ENCODE measurements around the gene NXF1. TPM values are rescaled to one million over a fixed set of nuclear protein-coding genes. Genes with fewer than 3 reads are reported as not detected.

The NXF1 gene
- total RNA-seq, 1 donor from 2014 or later = 86.6 TPM

GRCh38 chr11:62757846-62758788, 47.1 kb downstream of the NXF1 start:
- H3K27ac Mint-ChIP-seq (ENCODE audit: unreplicated experiment) = no peak overlapping the region
- peak overlapping the region; percentile 41 for H3K4me3 Mint-ChIP-seq
- TF ChIP-seq, protein P1, sequence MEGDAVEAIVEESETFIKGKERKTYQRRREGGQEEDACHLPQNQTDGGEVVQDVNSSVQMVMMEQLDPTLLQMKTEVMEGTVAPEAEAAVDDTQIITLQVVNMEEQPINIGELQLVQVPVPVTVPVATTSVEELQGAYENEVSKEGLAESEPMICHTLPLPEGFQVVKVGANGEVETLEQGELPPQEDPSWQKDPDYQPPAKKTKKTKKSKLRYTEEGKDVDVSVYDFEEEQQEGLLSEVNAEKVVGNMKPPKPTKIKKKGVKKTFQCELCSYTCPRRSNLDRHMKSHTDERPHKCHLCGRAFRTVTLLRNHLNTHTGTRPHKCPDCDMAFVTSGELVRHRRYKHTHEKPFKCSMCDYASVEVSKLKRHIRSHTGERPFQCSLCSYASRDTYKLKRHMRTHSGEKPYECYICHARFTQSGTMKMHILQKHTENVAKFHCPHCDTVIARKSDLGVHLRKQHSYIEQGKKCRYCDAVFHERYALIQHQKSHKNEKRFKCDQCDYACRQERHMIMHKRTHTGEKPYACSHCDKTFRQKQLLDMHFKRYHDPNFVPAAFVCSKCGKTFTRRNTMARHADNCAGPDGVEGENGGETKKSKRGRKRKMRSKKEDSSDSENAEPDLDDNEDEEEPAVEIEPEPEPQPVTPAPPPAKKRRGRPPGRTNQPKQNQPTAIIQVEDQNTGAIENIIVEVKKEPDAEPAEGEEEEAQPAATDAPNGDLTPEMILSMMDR (conservative IDR thresholded peaks at IDR 0.05) = no peak

DNA sequence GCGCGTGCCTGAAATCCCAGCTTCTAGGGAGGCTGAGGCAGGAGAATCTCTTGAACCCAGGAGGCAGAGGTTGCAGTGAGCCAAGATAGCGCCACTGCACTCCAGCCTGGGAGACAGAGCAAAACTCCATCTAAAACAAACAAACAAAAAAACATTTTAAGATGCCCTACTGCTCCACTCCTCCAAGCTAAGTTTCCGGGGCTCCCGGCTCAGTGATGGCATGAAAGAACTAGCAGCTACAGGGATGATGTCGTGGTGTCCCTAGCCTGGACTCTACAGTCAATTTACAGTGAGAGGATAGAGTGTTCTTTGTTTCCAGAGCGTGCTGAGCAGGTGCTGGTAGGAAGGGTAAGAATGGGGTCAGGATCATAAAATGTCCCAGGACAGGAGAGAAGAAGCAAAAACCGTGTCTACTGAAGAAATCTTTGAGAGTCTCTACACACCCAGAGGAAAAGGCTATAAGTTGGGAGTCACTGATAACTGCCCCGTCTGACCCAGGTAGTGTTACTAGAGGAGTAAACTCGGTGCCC, 50.1 kb downstream of the NXF1 start:
- Mint-ChIP-seq H3K27ac (ENCODE audit: unreplicated experiment) (peak overlapping the region; percentile 9), H3K4me3 (peak overlapping the region; percentile 74), H3K4me1 (peaks cover 28% of the 10 kb centered on the region), H3K27me3 (ENCODE audit: low read depth) (no peaks in the 10 kb centered on the region), H3K9me3 (no peaks in the 10 kb centered on the region), H3K36me3 (ENCODE audit: low read depth) (no peaks in the 10 kb centered on the region)
- no peak for DNase-seq (ENCODE audit: low read depth, low spot score)
- TF ChIP-seq, protein P1 (conservative IDR thresholded peaks at IDR 0.05) = no peak

More at GRCh38 chr11:62757846-62758788, 47.1 kb downstream of the NXF1 start:
- no peaks in the 10 kb centered on the region for H3K9me3 Mint-ChIP-seq
- no peak for DNase-seq (ENCODE audit: low read depth, low spot score)
- no peaks in the 10 kb centered on the region for H3K27me3 Mint-ChIP-seq (ENCODE audit: low read depth)
- H3K36me3 Mint-ChIP-seq (ENCODE audit: low read depth) = no peaks in the 10 kb centered on the region
- peaks cover 43% of the 10 kb centered on the region for H3K4me1 Mint-ChIP-seq

DNA sequence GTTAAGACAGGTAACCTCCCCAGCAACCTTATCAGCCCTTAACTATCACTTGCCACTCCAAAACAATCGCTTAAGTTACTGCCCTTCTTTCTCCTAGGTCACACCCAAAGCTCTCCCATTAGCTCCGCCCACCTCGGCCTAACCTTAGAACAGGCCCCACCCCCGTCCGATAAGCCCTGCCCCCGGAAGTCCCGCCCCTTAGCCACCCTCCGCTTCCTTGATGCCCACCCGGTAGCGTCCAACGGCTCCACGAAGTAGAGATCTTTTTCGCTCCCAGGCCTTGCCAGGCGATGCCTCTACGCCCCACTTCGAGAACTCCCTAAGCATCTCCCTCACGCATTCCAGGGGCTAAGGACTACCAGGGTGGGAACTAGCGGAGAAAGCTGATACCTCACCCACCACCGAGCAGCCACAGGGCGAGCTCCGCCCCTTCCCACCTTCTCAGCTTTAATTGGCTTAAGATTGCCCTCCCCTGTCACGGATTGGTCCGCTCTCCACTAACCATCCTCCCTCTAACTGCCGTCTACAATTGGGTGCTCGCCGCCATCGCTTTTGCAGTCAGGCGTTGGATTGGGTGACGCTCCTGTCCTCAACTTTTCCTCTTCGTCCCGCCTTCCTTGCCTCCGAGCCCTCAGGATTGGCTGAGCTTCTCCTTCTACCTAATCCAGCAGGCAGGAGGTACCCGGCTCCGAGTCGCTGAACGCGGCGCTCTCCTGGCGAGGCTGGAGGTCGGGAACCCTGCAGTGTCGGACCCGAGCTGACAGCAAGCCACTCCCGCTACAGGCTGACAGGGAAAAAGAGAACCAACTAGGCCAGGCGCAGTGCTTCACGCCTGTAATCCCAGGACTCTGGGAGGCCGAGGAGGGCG, 51.3 kb downstream of the NXF1 start, which contains the start of gene ZBTB3:
Gene ZBTB3 (minus strand): TSS at position 425 of the 868 bp plus-strand sequence. CDS start 496 bp downstream, outside the sequence.
- Mint-ChIP-seq H3K9me3 (no peaks in the 10 kb centered on the region), H3K4me3 (peak within 1 kb of the TSS; percentile 100), H3K36me3 (ENCODE audit: low read depth) (peaks cover under 1% of the 10 kb centered on the region), H3K27ac (ENCODE audit: unreplicated experiment) (peak within 1 kb of the TSS; percentile 96), H3K4me1 (peaks cover 31% of the 10 kb centered on the region), H3K27me3 (ENCODE audit: low read depth) (no peaks in the 10 kb centered on the region)
- peak; percentile 96 for DNase-seq (ENCODE audit: low read depth, low spot score)
- TF ChIP-seq, protein P1 (conservative IDR thresholded peaks at IDR 0.05) = no peak

DNA sequence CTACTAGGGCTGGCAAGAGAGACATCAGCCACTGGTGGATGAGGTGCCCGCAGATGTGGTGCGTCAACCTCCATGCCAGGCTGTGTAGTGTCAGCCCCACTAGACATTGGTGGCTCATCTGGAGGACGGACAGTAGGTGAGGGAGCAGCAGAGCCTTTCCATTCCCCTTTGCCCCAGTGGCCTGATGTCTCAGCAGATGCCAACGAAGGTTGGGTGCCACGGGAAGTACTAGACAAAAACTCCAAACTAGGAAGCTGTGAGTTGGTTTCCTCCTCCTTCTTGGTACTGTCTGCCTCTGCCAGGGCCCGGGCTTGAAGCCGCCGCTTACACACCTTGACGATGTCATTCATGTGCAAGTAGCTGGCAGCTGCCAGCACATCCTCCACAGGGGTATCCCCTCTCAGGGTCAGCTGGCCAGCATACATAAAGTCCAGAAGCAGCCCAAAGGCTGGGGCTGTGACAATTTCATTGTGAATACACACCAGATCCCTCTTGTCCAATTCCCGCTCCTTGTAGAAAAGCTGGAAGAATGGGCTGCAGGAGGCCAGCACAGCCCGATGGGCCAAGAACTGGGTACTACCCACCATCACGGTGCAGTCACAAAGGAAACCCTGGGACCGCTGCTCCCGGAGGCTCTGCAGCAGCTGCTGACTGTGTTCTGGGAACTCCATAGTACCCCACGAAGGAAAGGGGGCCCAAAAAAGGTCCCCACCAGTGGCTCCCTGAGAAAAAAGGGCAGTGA, 52.1 kb downstream of the NXF1 start:
- H3K36me3 Mint-ChIP-seq (ENCODE audit: low read depth) = peaks cover 2% of the 10 kb centered on the region
- TF ChIP-seq, protein P1 (conservative IDR thresholded peaks at IDR 0.05) = no peak
- H3K4me3 Mint-ChIP-seq = peak overlapping the region; percentile 100
- DNase-seq (ENCODE audit: low read depth, low spot score) = no peak
- peaks cover 36% of the 10 kb centered on the region for H3K4me1 Mint-ChIP-seq
- no peak overlapping the region for H3K27ac Mint-ChIP-seq (ENCODE audit: unreplicated experiment)
- no peaks in the 10 kb centered on the region for H3K27me3 Mint-ChIP-seq (ENCODE audit: low read depth)
- no peaks in the 10 kb centered on the region for H3K9me3 Mint-ChIP-seq

Data from neural crest cell (in vitro differentiated cells).